Psoas muscle (tissue), 8 donors: ENCODE results near the gene ABCA13. TPM values are rescaled to one million over a fixed set of nuclear protein-coding genes. Genes with fewer than 3 reads are reported as not detected.

Experiments
- ATAC-seq, 4 donors: fragments of 200-7000 bp; cut with Tn5 transposase; one replicate each; pipeline ENCODE4 v1.9.1; 2020; ENCODE audit warnings: moderate library complexity in 3 of 4, mild to moderate bottlenecking in 2 of 4
- DNase-seq, 2 donors: peaks; one replicate each; pipeline ENCODE4 v3.0.0-alpha.2; 2020
- H3K27ac ChIP-seq: fragments of 200-600 bp; one replicate; pipeline ENCODE4 v1.8.0; 2022
- H3K27me3 ChIP-seq, 3 donors: fragments of 200-600 bp in 1 of 3; one replicate each; pipeline versions ENCODE4 v1.6.1 to v1.8.0; 2013 to 2022; ENCODE audit warnings: low read length in 2 of 3, mild to moderate bottlenecking in 2 of 3, moderate library complexity in 1 of 3; ENCODE audit not compliant: insufficient read depth in 3 of 3
- H3K36me3 ChIP-seq, 2 donors: fragments of 200-600 bp in 1 of 2; one replicate each; pipeline versions ENCODE4 v1.6.1 to v1.8.0; 2013 to 2022; ENCODE audit warnings: low read depth in 1 of 2, mild to moderate bottlenecking in 1 of 2, moderate library complexity in 1 of 2; ENCODE audit not compliant: insufficient read depth in 1 of 2
- H3K4me1 ChIP-seq: fragments of 200-600 bp; one replicate; pipeline ENCODE4 v1.8.0; 2022
- H3K4me3 ChIP-seq: fragments of 200-600 bp; one replicate; pipeline ENCODE4 v1.8.0; 2022; ENCODE audit warnings: mild to moderate bottlenecking
- H3K9me3 ChIP-seq: fragments of 200-600 bp; one replicate; pipeline ENCODE4 v1.8.0; 2022
- WGBS, 3 donors: extraction: QIAGEN DNeasy Blood & Tissue Kit; methylation state at CpG; one replicate each; pipeline versions ENCODE4 v1.1.6 to v1.1.7; 2013; 5-methylcytosine and 5-hydroxymethylcytosine counted together
- intact Hi-C, 2 donors: fragments of 100-400 bp; cut with DNase I; formaldehyde crosslinking; loops; one replicate each; pipeline versions ENCODE4 v1.11.0 to v1.14.2; 2022
- polyA plus RNA-seq, 3 donors: library from polyadenylated mRNA; stranded (reverse); fragments of 200-250 nt; gene quantifications; one replicate each; pipeline ENCODE4 v1.2.3, GENCODE V29; 2013
- total RNA-seq, 4 donors: library from RNA; stranded (reverse); fragmentation: NEBNext Ultra II Directional in 2 of 4; extraction: Animal tissue kit (Norgen Biotek cat#: 25700) in 2 of 4; gene quantifications; one replicate each; pipeline versions ENCODE4 v1.2.1 to v1.2.4, GENCODE V29; 2021 to 2023
- TF ChIP-seq, protein P1 (sequence below): fragments of 200-600 bp; IDR thresholded peaks from one replicate; pipeline ENCODE4 v1.8.0; 2022; ENCODE audit warnings: antibody characterized with exemption
- donor health status: healthy with polysubstance abuse.
- donor health status: DM: no; HTN: no; CAD: no; lungs with moderate emphysema.
- donor health status: Bipolar disorder and iron deficiency.
- donor health status: healthy.
- donor health status: DM: yes; HTN: yes; CAD: no.
- donor health status: DM: no; HTN: no; CAD: no.
- donor health status: DM: no; HTN: no; CAD: no.
- donor health status: DM: yes; HTN: yes; CAD: no.

ABCA13 gene
- total and polyA plus RNA-seq, 7 donors = 0.06 to 0.12 (median 0.10) TPM; not detected in 4

DNA sequence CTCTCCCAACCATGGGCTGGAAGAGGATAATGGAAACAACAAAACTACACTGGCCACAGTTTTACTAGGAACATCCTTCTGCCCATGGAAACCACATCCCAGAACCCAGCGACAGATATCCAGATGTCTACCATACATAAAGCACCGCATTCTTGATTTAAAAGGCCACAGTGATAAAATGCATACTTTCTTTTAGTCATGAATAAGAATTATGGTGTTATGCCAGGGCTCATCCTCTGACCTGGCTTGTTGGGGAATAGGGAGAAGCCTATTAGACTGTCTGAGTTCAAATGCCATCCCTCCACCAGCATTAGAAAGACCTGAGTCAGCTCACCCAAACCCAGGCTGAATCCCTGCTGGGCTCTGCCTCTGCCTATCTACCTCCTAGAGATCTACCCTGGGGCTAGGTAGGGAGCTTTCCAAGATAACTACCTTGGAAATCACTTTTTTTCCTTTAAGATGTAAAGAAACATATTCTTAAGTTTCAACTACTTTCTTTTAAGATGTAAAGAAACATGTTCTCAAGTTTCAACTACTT lies 5.2 kb downstream of the ABCA13 start:
- Histone ChIP-seq H3K27ac (no peak overlapping the region), H3K4me3 (no peak overlapping the region), H3K9me3 (no peaks in the 10 kb centered on the region), H3K27me3 (no peaks in the 10 kb centered on the region), H3K4me1 (no peaks in the 10 kb centered on the region), H3K36me3 (no peaks in the 10 kb centered on the region)
- WGBS, 3 donors = 83 to 85% (median 84%) methylated on average over 2 of the region's 2 CpGs
- intact Hi-C loops = no loop called here
- TF ChIP-seq, protein P1, sequence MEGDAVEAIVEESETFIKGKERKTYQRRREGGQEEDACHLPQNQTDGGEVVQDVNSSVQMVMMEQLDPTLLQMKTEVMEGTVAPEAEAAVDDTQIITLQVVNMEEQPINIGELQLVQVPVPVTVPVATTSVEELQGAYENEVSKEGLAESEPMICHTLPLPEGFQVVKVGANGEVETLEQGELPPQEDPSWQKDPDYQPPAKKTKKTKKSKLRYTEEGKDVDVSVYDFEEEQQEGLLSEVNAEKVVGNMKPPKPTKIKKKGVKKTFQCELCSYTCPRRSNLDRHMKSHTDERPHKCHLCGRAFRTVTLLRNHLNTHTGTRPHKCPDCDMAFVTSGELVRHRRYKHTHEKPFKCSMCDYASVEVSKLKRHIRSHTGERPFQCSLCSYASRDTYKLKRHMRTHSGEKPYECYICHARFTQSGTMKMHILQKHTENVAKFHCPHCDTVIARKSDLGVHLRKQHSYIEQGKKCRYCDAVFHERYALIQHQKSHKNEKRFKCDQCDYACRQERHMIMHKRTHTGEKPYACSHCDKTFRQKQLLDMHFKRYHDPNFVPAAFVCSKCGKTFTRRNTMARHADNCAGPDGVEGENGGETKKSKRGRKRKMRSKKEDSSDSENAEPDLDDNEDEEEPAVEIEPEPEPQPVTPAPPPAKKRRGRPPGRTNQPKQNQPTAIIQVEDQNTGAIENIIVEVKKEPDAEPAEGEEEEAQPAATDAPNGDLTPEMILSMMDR = no peak
- DNase-seq (no peak), ATAC-seq (no peak)

DNA sequence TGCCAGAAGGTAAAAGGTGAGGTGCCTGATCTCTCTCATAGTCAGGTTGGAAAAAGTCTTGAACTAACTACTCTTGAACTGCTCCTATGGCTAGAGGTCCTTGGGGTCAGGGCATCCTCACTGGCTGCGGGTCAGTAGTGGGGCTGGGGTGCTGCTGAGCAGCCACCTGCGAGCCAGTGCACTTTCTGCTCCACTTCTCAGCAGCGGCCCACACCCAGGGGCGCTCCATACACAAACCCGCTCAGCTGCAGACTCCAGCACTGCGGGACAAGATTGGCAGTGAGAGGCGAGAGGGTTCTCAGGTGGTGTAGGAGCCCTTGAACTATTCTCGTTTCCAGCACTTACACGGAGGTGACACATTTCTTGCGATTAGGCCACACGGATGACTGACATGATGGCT lies 6.0 kb downstream of the ABCA13 start:
- Histone ChIP-seq H3K4me1 (no peaks in the 10 kb centered on the region), H3K9me3 (no peaks in the 10 kb centered on the region), H3K27me3 (no peaks in the 10 kb centered on the region), H3K36me3 (no peaks in the 10 kb centered on the region), H3K4me3 (no peak overlapping the region), H3K27ac (no peak overlapping the region)
- TF ChIP-seq, protein P1 = no peak
- 86 to 87% (median 86%) methylated on average over 11 of the region's 11 CpGs for WGBS, 3 donors
- DNase-seq (no peak), ATAC-seq (no peak)
- intact Hi-C loops = no loop called here

DNA sequence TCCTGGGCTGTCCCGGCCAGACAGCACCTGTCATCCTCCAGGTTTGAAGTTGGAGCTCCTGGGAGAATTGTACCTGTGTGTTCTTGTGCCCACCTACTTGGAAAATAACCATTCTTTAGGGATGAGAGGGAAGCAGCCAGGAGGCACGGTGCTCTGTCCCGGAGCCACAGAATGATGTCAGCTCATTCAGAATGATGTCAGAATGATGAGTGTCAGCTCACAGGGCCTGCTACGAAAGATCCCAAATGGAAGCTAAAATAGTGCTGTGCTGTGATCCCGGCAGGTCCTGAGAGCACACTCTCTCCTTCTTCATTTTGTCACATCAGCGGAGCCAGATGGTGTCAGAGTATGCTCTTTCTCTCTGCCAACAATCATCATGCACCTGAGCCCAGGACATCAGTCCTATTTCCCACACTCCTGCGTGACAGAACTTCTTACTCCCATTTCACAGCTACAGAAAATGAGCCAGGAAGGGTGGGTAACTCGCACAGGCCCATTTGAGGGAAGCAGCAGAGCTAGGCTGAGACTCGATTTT lies 8.3 kb downstream of the ABCA13 start:
- TF ChIP-seq, protein P1 = no peak
- no peak overlapping the region for H3K27ac ChIP-seq
- 72 to 73% (median 72%) methylated on average over 9 of the region's 9 CpGs for WGBS, 3 donors
- no peaks in the 10 kb centered on the region for H3K9me3 ChIP-seq
- intact Hi-C loops = no loop called here
- no peak for DNase-seq
- no peaks in the 10 kb centered on the region for H3K4me1 ChIP-seq
- no peak overlapping the region for H3K4me3 ChIP-seq
- no peaks in the 10 kb centered on the region for H3K27me3 ChIP-seq
- ATAC-seq = no peak
- H3K36me3 ChIP-seq = no peaks in the 10 kb centered on the region

DNA sequence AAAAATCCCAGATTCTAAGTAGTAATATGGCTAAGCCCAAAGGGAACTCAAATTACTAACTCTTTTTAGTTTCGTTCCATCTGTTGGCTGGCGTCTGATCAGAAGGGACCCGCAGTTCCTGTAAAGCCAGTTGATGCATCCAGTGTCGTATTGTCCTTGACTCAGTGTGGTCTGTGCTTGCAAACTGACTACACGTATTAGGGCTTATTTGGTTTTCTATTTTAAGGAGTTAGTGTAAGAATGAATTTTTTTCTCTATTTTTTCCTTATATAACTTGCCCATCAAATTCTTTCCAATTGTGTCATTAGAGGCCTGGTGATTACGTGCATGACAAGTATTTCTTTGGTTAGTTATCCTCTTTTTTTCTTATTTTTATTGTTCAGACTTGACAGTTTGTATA lies 9.7 kb downstream of the ABCA13 start:
- Histone ChIP-seq H3K4me3 (no peak overlapping the region), H3K27ac (no peak overlapping the region), H3K36me3 (no peaks in the 10 kb centered on the region), H3K9me3 (no peaks in the 10 kb centered on the region), H3K4me1 (no peaks in the 10 kb centered on the region), H3K27me3 (no peaks in the 10 kb centered on the region)
- 73 to 84% (median 76%) methylated on average over 6 of the region's 6 CpGs for WGBS, 3 donors
- intact Hi-C loops = no loop called here
- DNase-seq = no peak
- TF ChIP-seq, protein P1 = no peak
- no peak for ATAC-seq
